Osteoblast (primary cell): ENCODE data around the gene MICU1. TPM values are rescaled to one million over a fixed set of nuclear protein-coding genes. Genes with fewer than 3 reads are reported as not detected.

Experiments used
- DNase-seq: peaks from one replicate; pipeline ENCODE4 v3.0.0; 2011; ENCODE audit warnings: low spot score, mixed read lengths; ENCODE audit not compliant: insufficient read length; ENCODE audit errors: missing footprints
- H2AFZ ChIP-seq: 2 replicates; pipeline ENCODE4 v1.6.0; 2011; ENCODE audit warnings: mild to moderate bottlenecking, low read length
- H3K27ac ChIP-seq: 2 replicates; pipeline ENCODE4 v1.5.1; 2011; ENCODE audit warnings: mild to moderate bottlenecking, low read depth, low read length, moderate library complexity
- H3K27me3 ChIP-seq: 2 replicates; pipeline ENCODE4 v1.6.0; 2012; ENCODE audit warnings: mild to moderate bottlenecking, control low read depth, inconsistent platforms, low read length, moderate library complexity; ENCODE audit not compliant: insufficient read depth
- H3K36me3 ChIP-seq: 2 replicates; pipeline ENCODE4 v1.5.1; 2011; ENCODE audit warnings: mild to moderate bottlenecking, low read length, control low read depth, moderate library complexity; ENCODE audit not compliant: insufficient read depth
- H3K4me1 ChIP-seq: 2 replicates; pipeline ENCODE4 v1.5.1; 2011; ENCODE audit warnings: mild to moderate bottlenecking, low read length, control low read depth, moderate library complexity; ENCODE audit not compliant: insufficient read depth
- H3K4me2 ChIP-seq: 2 replicates; pipeline ENCODE4 v1.6.0; 2011; ENCODE audit warnings: mild to moderate bottlenecking, low read length; ENCODE audit not compliant: insufficient read depth
- H3K4me3 ChIP-seq: fragments of 200-600 bp; sonication (generic); 3 replicates; pipeline ENCODE4 v1.5.1; 2012; ENCODE audit warnings: mild to moderate bottlenecking, low read length, inconsistent platforms; ENCODE audit not compliant: insufficient read depth
- H3K79me2 ChIP-seq: 2 replicates; pipeline ENCODE4 v1.6.0; 2012; ENCODE audit warnings: mild to moderate bottlenecking, low read length, control low read depth, inconsistent platforms; ENCODE audit not compliant: insufficient read depth
- H3K9me3 ChIP-seq: 2 replicates; pipeline ENCODE4 v1.5.1; 2011; ENCODE audit warnings: low read depth, low read length, control low read depth
- H4K20me1 ChIP-seq: 2 replicates; pipeline ENCODE4 v1.6.0; 2012; ENCODE audit warnings: mild to moderate bottlenecking, low read length, control low read depth; ENCODE audit not compliant: insufficient read depth
- CTCF ChIP-seq: IDR thresholded peaks from 2 replicates; pipeline ENCODE4 v1.5.1; 2011; ENCODE audit warnings: mild to moderate bottlenecking, low read depth, low read length, moderate library complexity; ENCODE audit errors: extremely low read depth
- total RNA-seq: library from RNA; depleted of rRNA; stranded (reverse); fragments of >200 nt; gene quantifications from 2 replicates; pipeline ENCODE4 v1.2.3, GENCODE V29; 2012

Gene MICU1
- total RNA-seq, 1 donor, result 79.6 TPM

DNA sequence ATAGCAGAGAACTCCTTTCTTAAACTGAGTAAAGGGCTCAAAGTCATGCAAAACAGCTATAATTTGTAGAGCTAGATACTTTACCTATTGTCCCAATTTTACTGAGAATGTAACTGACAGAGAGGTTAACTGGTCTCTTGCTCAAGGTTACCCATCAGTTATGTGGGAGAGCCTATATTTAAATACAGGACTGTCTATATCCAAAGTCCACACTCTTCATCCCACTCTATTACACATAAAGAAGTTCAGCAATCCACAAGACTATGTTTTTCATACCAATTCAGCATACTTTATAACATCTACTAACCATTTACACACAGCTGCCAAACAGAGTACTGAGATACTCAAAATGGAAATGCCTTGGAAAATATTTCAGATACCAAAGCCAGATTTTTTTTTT, 100.2 kb downstream of the MICU1 start:
- Histone ChIP-seq H3K9me3 (no peaks in the 10 kb centered on the region), H3K4me3 (no peak overlapping the region), H4K20me1 (no peaks in the 10 kb centered on the region), H3K4me1 (peaks cover 10% of the 10 kb centered on the region), H2AFZ (no peak overlapping the region), H3K4me2 (no peak overlapping the region), H3K79me2 (no peaks in the 10 kb centered on the region), H3K27ac (no peak overlapping the region), H3K27me3 (no peaks in the 10 kb centered on the region), H3K36me3 (no peaks in the 10 kb centered on the region)
- TF ChIP-seq CTCF, result no peak
- DNase-seq, result no peak

- Histone ChIP-seq H2AFZ (no peak overlapping the region), H3K27ac (no peak overlapping the region), H3K36me3 (no peaks in the 10 kb centered on the region), H4K20me1 (no peaks in the 10 kb centered on the region), H3K27me3 (no peaks in the 10 kb centered on the region), H3K4me2 (no peak overlapping the region), H3K9me3 (no peaks in the 10 kb centered on the region), H3K79me2 (no peaks in the 10 kb centered on the region), H3K4me1 (peaks cover 10% of the 10 kb centered on the region), H3K4me3 (no peak overlapping the region)
- TF ChIP-seq CTCF, result no peak
- DNase-seq, result peak; percentile 62
These were observed 100.6 kb downstream of the MICU1 start for GRCh38 chr10:72525277-72525676.

GRCh38 chr10:72524489-72524888, 101.4 kb downstream of the MICU1 start:
- Histone ChIP-seq H2AFZ (no peak overlapping the region), H3K27ac (no peak overlapping the region), H3K9me3 (no peaks in the 10 kb centered on the region), H3K27me3 (no peaks in the 10 kb centered on the region), H4K20me1 (no peaks in the 10 kb centered on the region), H3K4me1 (peaks cover 10% of the 10 kb centered on the region), H3K36me3 (no peaks in the 10 kb centered on the region), H3K79me2 (no peaks in the 10 kb centered on the region), H3K4me2 (no peak overlapping the region), H3K4me3 (no peak overlapping the region)
- no peak for TF ChIP-seq CTCF
- no peak for DNase-seq

DNA sequence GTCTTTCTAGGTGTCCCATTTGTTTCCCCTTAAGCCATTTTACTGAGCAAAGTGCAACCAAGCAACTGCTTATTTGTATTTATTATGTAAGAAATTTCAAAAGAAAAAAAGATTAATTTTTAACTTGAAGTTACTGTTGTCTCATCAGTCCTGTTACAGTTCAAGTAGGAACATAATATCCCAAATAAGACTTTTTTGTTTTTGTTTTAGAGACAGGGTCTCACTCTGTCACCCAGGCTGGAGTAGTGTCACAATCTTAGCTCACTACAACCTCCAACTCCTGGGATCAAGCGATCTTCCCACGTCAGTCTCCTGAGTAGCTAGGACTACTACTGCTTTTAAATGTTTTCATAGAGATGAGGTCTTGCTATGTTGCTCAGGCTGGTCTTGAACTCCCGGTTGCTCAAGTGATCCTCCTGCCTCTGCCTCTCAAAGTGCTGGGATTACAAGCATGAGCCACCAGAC, 101.9 kb downstream of the MICU1 start:
- no peak overlapping the region for H3K27ac ChIP-seq
- no peak overlapping the region for H3K4me2 ChIP-seq
- H3K36me3 ChIP-seq, result no peaks in the 10 kb centered on the region
- no peak for TF ChIP-seq CTCF
- no peaks in the 10 kb centered on the region for H3K9me3 ChIP-seq
- no peaks in the 10 kb centered on the region for H3K27me3 ChIP-seq
- no peak for DNase-seq
- H4K20me1 ChIP-seq, result no peaks in the 10 kb centered on the region
- peaks cover 10% of the 10 kb centered on the region for H3K4me1 ChIP-seq
- no peak overlapping the region for H2AFZ ChIP-seq
- no peaks in the 10 kb centered on the region for H3K79me2 ChIP-seq
- H3K4me3 ChIP-seq, result no peak overlapping the region
